Panc1 (cell line): ENCODE data around the gene TSPAN16.

ENCODE experiments used
- POLR2AphosphoS5 ChIP-seq: IDR thresholded peaks from 2 replicates; pipeline ENCODE4 v1.6.1; 2012; ENCODE audit warnings: mild to moderate bottlenecking, low read depth, low read length, moderate library complexity
- TCF7L2 ChIP-seq: IDR thresholded peaks from 2 replicates; pipeline ENCODE4 v1.6.1; 2011; ENCODE audit warnings: mild to moderate bottlenecking, low read depth, low read length, inconsistent platforms
- TF ChIP-seq, protein P1 (sequence below): fragments of 450-650 bp; IDR thresholded peaks from 2 replicates; pipeline ENCODE4 v1.5.1; 2017; ENCODE audit warnings: mild to moderate bottlenecking

DNA sequence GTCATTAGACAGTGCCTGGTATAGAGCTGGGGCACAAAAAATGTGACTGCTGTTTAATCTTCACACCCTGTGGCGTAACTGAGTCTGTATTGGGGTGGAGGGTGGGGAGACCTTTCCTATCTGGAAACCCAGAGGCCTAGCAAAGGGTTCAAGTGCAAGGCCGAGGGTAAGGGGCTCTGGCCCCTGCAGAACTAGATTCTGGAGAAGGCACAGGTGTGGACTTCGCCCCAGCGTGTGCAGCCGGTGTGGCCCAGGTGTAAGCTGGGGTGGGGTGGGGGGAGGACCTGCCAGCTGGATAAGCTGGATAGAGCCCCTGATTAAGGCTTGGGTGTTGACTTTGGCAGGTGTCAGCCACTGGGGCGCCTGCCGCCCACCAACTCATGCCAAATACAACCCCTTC lies 42.2 kb downstream of the TSPAN16 start:
- TF ChIP-seq, protein P1, sequence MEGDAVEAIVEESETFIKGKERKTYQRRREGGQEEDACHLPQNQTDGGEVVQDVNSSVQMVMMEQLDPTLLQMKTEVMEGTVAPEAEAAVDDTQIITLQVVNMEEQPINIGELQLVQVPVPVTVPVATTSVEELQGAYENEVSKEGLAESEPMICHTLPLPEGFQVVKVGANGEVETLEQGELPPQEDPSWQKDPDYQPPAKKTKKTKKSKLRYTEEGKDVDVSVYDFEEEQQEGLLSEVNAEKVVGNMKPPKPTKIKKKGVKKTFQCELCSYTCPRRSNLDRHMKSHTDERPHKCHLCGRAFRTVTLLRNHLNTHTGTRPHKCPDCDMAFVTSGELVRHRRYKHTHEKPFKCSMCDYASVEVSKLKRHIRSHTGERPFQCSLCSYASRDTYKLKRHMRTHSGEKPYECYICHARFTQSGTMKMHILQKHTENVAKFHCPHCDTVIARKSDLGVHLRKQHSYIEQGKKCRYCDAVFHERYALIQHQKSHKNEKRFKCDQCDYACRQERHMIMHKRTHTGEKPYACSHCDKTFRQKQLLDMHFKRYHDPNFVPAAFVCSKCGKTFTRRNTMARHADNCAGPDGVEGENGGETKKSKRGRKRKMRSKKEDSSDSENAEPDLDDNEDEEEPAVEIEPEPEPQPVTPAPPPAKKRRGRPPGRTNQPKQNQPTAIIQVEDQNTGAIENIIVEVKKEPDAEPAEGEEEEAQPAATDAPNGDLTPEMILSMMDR = no peak
- TF ChIP-seq TCF7L2 (no peak), POLR2AphosphoS5 (no peak)
